ENCODE data around the gene CYB5B.
A peak's percentile ranks its signal among the peaks of the same experiment; 100 is the strongest.

CYB5B gene, protein sequence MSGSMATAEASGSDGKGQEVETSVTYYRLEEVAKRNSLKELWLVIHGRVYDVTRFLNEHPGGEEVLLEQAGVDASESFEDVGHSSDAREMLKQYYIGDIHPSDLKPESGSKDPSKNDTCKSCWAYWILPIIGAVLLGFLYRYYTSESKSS

GRCh38 chr16:69424053-69424934 is at the start of gene CYB5B:
TSS of gene CYB5B (plus strand) at chr16:69424619. CDS start at chr16:69424684, 65 bp downstream.
- peak; percentile 98 for DNase-seq

- no peak for DNase-seq
Observed at GRCh38 chr16:69376393-69377059, 47.9 kb upstream of the CYB5B start.

DNA sequence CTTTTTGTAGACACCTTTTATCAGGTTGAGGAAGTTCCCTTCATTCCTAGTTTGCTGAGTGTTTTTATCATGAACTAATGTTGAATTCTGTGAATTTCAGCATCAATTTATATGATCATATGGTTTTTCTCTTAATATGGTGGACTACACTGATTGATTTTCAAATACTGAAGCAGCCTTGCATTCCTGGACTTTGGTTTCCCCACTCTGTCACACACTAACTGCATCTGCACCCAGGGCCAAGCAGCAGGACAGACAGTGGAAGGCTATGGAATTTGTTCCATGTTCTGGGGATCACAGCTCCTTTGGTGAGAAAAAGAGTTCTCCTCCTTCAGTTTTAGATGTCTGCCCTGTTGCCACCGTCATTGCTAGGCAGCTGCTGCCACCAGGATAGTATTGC is 46.4 kb upstream of the CYB5B start:
- DNase-seq: no peak

GRCh38 chr16:69378760-69379159 is 45.7 kb upstream of the CYB5B start:
- DNase-seq: no peak

DNA sequence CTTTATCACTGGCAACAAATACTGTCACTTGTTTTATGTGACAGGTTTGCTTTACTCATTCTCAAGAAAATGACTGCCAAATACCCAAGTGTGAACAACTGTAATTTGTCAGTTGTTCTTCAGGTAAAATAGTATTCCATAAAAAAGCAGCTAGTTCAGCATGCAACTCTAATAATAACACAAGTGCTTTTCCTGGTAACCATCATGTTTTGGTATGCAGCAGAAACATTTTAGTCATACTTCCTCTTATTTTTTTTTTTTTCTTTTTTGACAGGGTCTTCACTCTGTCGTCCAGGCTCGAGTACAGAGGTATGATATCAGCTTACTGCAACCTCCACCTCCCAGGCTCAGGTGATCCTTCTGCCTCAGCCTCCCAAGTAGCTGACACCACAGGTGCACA is 43.2 kb upstream of the CYB5B start:
- no peak for DNase-seq

DNA sequence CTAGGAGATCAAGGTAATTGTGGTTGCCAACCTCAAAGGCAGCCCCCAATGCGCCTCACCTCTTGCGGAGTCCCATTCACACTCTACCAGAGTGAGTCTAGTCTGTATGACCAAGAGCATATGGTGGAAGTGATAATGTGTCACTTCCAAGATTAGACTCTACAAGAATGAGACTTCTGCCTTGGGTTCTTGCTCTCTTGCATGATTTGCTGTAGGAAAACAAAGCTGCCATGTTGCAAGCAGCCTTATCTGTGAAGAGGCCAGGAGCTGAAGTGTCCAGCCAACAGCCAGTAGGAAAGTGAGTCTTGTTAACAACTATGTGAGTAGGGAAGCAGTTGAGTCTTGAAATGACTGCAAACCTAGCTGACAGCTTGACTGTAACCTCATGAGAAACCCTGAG is 42.0 kb upstream of the CYB5B start:
- DNase-seq: no peak

- no peak for DNase-seq
Observed at GRCh38 chr16:69384974-69385373, 39.4 kb upstream of the CYB5B start.

DNA sequence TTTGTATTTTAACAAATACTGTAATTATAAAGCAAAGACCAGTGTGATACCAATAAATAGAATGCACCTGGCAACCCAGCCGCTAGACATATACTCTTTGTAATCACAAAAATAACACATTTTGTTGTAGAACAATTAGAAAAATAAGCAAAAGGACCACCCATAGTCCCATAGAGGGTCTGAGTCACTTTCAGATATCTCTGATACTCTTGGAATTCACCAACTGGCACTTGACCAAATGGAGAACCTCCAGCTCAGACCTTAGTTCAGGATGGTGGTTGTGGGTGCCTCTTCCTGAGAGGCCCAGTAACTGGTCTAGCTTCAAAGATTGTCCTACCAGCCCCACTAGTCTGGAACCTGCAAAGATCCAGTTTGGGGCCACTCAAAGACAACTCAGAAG is 37.8 kb upstream of the CYB5B start:
- DNase-seq: no peak

DNA sequence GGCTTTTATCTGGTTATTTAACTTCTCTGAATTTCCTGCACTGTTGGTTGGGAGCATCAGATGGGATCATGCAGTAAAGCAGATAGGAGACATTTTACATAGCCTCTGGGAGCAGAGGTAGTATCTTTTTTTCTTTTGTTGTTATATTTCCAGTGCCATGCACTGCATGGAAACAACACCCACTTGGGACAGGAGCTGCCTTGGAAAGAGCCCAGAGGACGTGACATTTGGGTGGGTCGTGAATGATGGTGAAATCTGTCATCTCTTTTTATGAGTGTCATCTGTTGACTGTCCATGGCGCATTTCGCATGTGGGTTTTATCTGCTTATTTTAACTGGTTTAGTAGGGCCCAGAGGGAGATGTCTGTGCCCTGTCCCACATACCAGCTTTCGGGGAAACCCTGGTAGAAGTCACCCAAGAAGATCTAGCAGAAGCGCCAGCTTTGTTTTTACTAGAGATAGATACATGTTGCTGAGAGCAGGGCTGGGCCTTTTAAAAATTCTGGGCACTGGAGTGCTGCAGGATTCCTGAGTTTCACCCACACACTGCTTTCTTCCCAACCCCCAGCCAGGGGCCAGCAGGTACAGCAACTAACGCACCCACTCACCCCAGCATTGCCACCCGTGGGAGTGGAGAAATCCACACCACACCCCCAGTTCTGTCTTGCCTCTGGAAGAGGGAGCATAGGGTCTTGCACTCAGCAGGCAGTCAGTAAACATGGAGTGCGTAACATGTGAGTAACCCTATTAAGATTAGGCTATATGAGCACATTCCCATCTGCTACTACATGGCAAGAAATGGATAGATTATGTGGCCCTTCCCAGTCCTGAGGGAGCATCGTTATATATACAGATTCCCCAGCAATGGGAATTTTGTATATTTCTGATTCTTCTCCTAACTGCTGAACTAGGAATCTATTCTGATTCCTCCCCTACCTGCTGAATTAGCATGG is 30.2 kb upstream of the CYB5B start:
- no peak for DNase-seq

- DNase-seq: no peak
Observed at GRCh38 chr16:69395859-69396186, 28.6 kb upstream of the CYB5B start.

- peak; percentile 81 for DNase-seq
Observed at GRCh38 chr16:69396187-69397061, 28.0 kb upstream of the CYB5B start.

DNA sequence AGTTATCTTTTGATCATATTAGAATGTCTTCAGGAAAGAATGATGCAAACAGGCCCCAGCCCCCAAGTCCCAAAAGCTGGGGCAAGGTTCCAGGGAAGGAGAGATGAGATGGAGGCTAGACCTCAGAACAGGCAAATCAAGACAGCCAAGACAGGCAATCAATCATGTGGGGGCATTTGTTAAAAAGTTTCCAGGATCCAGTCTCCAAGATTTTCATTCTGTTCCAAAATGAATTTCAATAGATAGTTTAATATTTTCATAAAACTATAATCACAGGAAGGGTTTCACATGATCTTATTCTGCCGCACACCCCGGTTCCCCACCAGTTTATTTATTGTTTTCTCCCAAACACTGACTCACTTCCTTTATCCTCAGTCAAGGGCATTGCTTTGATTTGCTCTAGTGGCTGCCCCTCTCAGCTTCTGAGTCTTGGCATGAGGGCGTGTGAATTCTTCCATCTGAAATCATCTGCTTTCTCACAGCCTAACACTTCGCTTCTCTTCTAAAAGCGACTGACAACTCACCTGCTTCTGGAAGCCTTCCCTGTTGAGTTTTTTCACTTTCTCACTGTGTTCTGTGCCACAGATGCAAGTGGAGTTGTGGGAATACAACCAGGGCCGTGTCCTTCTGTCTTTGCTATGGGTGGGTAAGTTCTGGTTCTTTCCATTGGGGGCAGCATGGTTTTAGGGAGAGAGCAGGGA is 26.4 kb upstream of the CYB5B start:
- no peak for DNase-seq

DNA sequence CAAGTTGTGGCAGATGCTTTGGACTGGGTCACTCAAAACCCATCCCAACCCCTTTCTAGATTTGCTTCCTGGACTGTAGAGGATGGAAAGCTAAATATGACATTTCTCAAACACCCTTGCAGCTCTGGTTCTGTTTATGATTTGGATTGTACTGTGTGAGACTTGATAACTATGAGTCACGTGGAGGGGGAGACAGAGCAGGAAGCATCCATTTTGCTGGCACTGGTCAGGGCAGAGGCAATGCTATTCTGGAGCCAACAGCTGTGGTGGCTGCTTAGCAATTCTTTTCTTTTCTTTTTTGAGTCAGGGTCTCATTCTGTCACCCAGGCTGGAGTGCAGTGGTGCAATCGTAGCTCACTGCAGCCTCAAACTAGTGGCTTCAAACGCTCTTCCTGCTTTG is 25.1 kb upstream of the CYB5B start:
- no peak for DNase-seq

DNA sequence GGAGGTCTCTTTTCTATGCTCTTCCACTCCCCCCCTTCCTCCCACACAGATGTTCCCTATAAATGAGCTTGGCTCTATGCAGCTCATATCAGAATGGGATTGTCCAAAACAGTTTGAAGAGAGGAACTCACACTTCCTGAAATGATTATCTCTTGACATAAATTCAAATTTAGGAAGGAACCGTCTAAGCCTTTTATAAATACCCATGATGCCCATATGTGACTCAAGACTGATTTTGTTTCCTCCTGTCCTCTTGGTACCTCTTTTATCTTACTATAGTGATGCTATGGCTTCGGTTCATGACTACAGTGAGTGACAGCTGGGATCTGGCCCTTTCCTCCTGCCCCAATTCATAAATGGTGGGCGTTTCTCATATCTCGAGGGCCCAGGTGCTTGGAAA is 22.0 kb upstream of the CYB5B start:
- no peak for DNase-seq

- DNase-seq: no peak
Observed at GRCh38 chr16:69404275-69404805, 20.1 kb upstream of the CYB5B start.

DNA sequence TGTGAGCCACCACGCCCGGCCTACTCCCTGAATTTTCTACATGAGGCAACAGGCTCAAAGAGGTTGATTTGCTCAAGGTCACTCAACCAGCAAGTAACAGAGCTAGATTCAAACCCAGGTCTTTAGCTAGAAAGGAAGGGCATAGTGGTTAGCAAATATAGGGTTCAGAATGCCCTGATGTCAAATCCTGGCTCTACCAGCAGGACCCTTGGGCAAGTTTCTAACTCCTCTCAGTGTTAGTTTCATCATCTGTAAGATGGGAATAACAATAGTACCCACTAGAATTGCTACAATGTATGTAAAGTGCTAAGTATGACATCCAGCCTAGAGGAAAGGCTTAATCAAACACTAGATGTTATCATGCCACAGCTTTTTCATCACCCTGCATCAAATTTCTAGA is 19.1 kb upstream of the CYB5B start:
- no peak for DNase-seq

DNA sequence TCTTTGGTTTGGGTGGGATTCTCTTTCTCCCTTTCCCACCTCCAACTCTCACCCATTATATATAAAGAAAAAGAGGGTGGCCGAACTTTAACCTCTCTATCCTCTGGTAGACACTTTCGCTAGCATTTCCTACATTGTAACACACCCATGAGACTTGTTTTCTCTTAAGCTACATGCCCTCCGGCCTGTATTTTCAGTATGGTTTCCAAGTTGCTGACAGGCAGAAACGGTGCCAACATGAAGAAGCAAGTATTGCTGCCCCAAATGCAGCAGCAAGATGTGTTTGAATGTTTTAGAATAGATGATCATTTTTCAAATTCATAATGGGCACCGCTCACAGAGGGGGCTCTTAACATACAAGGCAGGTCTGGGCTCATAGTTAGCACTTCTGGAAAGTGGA is 18.7 kb upstream of the CYB5B start:
- no peak for DNase-seq

DNA sequence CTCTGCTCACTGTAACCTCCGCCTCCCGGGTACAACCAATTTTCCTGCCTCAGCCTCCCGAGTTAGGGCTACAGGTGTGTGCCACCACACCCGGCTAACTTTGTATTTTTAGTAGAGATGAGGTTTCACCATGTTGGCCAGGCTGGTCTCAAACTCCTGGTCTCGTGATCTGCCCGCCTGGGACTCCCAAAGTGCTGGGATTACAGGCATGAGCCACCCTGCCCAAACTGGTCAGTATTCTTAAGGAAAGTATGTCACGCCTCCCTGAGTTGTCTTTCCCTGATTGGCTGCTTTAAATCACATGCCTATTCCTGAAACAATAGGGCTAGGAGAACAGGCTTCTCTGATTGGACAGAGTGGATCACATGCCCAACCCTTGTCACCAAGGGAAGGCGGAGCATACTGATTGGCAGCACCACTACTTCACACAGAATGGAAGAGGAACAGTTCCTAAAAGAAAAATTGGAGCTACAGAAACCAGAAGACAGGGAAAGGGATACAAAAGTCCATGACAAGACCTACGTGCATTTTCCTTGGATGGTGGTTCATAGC is 17.6 kb upstream of the CYB5B start:
- DNase-seq: no peak

GRCh38 chr16:69407702-69408323 is 16.6 kb upstream of the CYB5B start:
- DNase-seq: no peak

- DNase-seq: no peak
Observed at GRCh38 chr16:69408475-69408874, 15.9 kb upstream of the CYB5B start.
